Measurements from ENCODE around the gene NSF.

NSF gene

DNA sequence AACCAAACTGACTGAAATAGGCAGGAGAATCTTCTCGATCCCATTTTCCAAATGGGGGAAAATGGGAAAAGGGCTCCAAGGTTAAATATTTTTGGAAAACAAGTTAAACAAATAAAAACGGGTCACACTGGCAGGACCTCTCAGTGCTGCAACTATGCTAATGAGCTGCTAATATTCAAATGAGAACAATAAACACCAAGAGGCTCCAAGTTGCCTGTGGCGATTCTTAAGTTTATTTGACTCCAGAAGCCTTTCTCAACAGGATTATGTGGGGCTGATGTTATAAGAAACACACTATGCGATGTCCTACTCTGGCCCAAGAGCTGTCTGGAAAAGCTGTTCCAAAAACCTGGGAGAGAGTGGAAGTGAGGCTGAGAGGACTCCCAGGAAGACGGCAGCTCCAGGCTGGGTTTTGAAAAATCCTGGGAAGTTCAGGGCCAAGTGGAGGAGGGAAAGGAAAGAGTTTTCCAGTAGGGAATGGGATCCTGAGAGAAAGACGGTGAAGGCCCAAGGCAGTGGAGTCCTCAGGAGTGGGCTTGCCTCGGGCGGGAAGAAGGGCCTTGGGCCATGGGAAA is 206.6 kb downstream of the NSF start:
- no peak for DNase-seq (ENCODE audit: low read depth in 3 of 3)

DNA sequence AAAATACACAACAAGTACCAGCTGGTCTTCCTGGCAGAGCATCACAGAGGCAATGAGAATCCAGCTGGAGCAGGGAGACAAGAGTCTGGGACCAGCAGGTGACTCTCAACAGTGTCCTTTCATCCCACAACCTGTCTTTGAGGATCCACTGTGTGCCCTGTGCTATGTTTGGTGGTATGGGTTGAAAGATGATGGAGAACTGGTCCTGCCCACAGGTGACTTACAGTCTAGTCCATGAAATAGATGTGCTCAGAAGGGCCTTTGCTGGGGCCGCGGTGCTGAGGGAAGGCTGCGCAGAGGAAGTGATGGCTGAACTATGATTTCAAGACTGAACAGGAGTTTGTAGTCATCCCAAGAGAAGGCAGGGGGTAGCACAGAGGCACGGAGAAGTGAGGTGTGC is 210.1 kb downstream of the NSF start:
- no peak for DNase-seq (ENCODE audit: low read depth in 3 of 3)

GRCh38 chr17:46802800-46803199 is 212.3 kb downstream of the NSF start:
- DNase-seq (ENCODE audit: low read depth in 3 of 3) = no peak

GRCh38 chr17:46803544-46803943 is 213.1 kb downstream of the NSF start:
- no peak for DNase-seq (ENCODE audit: low read depth in 3 of 3)

GRCh38 chr17:46805771-46806170 is 215.3 kb downstream of the NSF start:
- no peak for DNase-seq (ENCODE audit: low read depth in 3 of 3)
